ENCODE results near the gene MREG.

Gene MREG, protein sequence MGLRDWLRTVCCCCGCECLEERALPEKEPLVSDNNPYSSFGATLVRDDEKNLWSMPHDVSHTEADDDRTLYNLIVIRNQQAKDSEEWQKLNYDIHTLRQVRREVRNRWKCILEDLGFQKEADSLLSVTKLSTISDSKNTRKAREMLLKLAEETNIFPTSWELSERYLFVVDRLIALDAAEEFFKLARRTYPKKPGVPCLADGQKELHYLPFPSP

GRCh38 chr2:216013080-216013909, at the start of gene MREG:
Gene MREG, minus strand, starts transcription at chr2:216013551. Its CDS starts 224 bp downstream, at chr2:216013327.
- DNase-seq = peak; percentile 70

- no peak for DNase-seq
These were observed 46.0 kb upstream of the MREG start for GRCh38 chr2:216059233-216059834.

- no peak for DNase-seq
These were observed 44.4 kb upstream of the MREG start for GRCh38 chr2:216057688-216058193.

GRCh38 chr2:216056739-216057138, 43.4 kb upstream of the MREG start:
- no peak for DNase-seq

GRCh38 chr2:216055680-216056079, 42.3 kb upstream of the MREG start:
- no peak for DNase-seq

- DNase-seq = no peak
These were observed 39.1 kb upstream of the MREG start for GRCh38 chr2:216052420-216052819.

- DNase-seq = no peak
These were observed 38.0 kb upstream of the MREG start for GRCh38 chr2:216051350-216051749.

DNA sequence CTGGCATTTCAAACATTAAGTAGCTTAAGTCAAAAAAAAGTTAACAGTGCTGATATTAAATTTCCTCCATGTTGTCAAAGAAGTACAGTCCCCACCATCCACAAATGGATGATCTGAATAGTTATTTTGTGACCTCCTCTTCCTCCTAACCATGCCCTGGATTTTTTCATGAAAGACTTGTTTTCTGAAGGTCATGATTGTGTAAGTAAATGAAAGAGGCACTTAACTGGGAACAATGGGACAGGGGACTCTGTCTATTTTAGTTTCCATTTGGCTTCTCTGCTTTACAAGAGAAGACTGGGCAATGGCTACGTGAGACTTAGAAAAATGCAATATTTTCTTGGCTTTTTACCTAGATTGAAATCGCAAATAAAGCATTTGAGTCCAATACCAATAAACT, 36.1 kb upstream of the MREG start:
- DNase-seq = no peak

DNA sequence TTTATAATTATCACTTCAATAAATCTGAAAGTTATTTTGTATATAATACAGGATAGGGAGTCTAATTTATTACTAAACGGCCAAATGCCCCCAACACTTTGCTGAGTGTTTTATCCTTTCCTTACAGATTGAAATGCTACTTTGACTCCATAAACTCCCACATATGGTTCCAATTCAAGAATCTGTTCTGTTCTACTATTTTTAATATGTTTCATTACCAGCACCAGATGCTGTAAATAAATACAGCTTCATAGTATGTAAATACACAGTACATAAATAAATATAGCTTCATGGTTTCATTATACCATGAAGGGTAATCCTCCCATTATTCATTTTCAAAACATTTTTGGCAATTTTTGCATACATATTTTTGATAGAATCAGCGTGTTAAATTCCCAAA, 34.0 kb upstream of the MREG start:
- no peak for DNase-seq

DNA sequence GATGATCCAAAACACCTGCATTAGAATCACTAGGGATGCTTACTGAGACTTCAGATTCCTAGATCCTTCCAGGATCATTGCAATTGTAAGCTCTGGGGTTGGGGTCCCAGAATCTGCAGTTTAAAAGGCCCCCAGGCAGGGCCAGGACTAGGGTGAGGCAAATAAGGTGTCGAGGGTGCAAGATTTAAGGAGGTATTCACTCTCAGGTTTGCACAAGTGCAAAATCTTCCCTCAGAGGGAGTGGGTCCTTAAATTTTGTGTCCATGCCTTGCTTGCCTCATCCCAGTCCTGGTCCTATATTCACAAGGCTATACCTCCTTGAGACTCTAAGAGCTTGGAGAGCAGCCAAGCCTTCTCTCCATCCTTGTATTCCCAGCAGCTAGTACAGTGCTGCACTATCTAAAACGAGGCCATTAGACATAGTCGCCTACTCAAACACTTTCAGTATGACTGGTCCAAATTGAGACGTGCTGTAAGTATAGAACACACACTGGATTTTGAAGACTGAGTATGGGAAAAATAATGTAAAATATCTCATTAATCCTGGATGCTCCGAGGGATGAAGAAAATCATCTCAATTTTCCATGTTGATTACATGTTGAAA, 31.6 kb upstream of the MREG start:
- no peak for DNase-seq

DNA sequence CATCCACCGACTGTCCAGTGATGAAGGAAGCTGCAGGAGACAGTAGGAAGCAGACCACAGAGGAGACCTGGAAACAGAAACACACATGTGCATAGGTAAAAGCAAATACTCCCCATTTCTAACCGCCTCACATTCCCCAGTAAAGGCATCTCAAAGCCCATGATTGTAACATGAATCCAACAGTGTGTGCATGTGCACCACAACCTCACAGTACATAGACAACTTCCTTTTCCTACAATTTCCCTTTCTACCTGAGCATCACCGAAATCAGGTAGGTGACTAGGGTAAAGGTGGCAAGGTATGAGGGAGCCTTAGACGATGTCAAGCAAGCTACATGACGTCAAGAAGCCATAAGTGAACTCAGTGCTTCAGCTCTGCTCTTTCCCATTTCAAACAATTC, 30.6 kb upstream of the MREG start:
- DNase-seq = no peak

- DNase-seq = no peak
These were observed 28.1 kb upstream of the MREG start for GRCh38 chr2:216041438-216041837.

DNA sequence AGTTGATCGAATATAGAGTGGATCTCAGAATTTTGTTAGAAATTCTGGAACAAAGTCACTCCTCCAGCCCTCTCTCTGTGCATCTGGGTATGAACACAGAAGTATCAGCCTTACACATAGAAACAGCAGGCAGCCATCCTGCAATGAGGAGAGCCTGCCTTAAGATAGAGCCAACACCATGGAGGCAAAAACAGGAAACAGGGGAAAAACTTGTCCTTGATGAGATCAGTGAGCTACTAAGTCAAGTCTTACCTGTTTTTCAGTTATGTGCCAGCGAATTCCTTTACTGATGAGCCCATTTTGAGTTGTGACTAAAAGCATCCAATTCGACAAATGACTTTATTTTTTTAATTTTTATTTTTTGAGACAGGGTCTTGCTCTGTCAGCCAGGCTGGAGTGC, 26.6 kb upstream of the MREG start:
- DNase-seq = no peak

DNA sequence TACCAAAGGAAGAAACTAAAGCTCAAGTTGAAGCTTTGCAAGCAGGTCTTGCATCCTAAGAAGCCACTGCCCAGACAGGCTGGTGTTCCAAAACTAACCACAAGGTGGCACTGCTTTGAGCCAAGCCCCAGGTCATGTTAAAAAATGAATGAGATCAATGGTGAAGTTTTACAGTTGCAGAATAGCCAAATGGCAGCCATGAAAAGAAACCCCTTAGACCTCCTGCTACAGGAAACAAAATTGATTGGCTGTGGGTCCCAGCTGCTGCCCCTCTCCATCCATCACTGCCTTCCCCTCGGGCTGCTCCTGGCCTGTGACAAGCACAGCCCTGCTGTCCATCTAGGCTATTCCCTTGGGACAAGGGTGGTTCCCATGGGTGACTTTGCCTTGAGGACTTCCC, 20.7 kb upstream of the MREG start:
- peak; percentile 30 for DNase-seq

DNA sequence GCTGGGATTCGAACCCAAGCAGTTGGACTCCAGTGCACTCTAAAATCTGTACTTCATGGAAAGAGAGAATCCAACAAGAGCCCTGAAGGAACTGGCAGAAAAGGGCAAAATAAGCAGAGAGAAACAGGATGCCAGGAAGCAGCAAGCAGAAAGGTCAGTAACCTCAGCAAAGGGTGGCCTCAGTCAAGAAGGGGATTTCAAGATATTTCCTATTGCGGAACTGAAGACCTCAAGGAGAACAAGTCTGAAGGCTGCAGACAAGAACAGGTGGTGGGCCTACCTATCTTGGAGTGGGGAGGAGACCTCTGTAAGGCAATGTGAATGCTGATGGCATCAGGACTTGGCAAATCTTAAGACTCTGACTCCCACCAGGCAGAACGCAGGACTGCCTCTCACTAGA, 20.1 kb upstream of the MREG start:
- no peak for DNase-seq

GRCh38 chr2:216031960-216032689, 18.8 kb upstream of the MREG start:
- DNase-seq = no peak

- no peak for DNase-seq
These were observed 16.9 kb upstream of the MREG start for GRCh38 chr2:216030216-216030615.

GRCh38 chr2:216029416-216030129, 16.2 kb upstream of the MREG start:
- no peak for DNase-seq

GRCh38 chr2:216024779-216025336, 11.5 kb upstream of the MREG start:
- no peak for DNase-seq

DNA sequence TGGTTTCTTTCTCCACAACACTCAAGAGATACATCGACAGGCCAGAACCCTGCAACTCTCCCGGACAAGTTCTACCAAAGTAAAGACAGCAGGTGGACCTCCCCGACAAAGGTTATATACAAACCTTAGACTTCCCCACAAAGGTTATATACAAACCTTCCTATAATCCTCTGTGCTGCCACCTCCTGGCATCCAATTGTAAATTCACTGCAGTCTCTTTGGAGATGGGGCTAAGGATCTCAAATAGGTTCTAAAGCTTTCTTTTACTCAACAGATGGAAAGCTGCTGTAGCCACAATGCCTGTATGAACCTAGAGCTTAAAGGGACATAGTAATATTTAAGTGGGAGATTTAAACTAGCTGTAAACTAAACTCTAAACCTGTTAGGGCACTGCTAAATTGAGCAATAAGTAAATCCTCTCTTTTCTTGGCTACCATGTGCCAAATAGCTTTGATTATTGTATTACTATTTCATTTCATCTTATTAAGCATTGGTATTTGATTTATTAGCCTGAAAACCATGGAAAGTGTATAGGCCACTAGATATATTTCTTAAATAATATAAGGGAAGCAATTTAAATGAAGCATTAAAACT, 9.8 kb upstream of the MREG start:
- DNase-seq = no peak

Measured in NCI-H446 treated with DMSO at 0.1 percent for 48 hours (cell line).